Retinal pigment epithelial cell (primary cell): ENCODE results near the gene TTR.

Experiments used
- DNase-seq: peaks from one replicate; pipeline ENCODE4 v3.0.0-alpha.2; 2010; ENCODE audit warnings: low read depth
- H3K4me3 ChIP-seq: 2 replicates; pipeline ENCODE4 v1.5.1; 2011; ENCODE audit warnings: mild to moderate bottlenecking, low read length, control low read depth, moderate library complexity
- TF ChIP-seq, protein P1 (sequence below): conservative IDR thresholded peaks from 2 replicates; pipeline ENCODE4 v1.5.1; 2011; ENCODE audit warnings: low read depth, low read length, control low read depth, inconsistent platforms

Gene TTR

DNA sequence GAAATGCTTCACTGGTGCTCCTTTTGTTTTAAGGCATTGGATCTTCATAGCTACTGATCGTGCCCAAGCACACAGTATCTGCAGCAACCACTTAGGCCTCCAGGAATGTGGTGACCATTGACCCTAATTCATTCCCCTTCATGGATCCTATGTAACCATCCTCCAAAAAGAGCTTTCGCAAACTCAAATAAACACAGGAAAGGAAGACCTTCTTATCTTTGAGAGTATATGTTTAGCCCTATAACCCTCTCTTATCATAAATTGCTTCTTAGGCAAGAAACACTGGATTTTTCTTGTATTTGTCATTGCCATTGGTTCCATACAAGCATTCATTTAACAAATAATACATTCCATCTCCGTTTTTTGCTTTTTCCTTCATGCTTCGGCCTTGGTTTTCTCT lies 4.1 kb upstream of the TTR start:
- DNase-seq = no peak

DNA sequence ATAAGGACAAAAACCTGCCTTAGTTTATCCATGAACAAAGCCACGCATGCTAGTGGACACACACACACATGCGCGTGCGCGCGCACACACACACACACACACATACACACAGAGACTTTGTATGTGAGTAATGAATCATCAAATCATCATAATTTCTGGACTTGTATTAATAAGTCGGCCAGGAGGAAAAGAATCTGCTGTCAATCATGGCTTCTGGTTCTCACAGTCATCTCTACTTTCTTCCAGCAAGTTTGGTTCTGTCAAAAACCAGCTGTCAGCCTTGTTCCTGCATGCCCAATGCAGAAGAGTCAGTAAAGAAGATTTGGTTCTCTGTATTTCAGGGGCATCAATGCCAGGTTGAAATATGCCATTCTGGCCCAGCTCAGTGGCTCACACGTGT lies 1.1 kb upstream of the TTR start:
- no peak overlapping the region for H3K4me3 ChIP-seq
- DNase-seq = no peak
- TF ChIP-seq, protein P1, sequence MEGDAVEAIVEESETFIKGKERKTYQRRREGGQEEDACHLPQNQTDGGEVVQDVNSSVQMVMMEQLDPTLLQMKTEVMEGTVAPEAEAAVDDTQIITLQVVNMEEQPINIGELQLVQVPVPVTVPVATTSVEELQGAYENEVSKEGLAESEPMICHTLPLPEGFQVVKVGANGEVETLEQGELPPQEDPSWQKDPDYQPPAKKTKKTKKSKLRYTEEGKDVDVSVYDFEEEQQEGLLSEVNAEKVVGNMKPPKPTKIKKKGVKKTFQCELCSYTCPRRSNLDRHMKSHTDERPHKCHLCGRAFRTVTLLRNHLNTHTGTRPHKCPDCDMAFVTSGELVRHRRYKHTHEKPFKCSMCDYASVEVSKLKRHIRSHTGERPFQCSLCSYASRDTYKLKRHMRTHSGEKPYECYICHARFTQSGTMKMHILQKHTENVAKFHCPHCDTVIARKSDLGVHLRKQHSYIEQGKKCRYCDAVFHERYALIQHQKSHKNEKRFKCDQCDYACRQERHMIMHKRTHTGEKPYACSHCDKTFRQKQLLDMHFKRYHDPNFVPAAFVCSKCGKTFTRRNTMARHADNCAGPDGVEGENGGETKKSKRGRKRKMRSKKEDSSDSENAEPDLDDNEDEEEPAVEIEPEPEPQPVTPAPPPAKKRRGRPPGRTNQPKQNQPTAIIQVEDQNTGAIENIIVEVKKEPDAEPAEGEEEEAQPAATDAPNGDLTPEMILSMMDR = no peak

More for the DNA sequence above, 4.1 kb upstream of the TTR start:
- no peak overlapping the region for H3K4me3 ChIP-seq
- TF ChIP-seq, protein P1 = no peak

GRCh38 chr18:31591113-31591512 lies 564 bp upstream of the TTR start:
- no peak for DNase-seq
- TF ChIP-seq, protein P1 = no peak
- H3K4me3 ChIP-seq = no peak overlapping the region

DNA sequence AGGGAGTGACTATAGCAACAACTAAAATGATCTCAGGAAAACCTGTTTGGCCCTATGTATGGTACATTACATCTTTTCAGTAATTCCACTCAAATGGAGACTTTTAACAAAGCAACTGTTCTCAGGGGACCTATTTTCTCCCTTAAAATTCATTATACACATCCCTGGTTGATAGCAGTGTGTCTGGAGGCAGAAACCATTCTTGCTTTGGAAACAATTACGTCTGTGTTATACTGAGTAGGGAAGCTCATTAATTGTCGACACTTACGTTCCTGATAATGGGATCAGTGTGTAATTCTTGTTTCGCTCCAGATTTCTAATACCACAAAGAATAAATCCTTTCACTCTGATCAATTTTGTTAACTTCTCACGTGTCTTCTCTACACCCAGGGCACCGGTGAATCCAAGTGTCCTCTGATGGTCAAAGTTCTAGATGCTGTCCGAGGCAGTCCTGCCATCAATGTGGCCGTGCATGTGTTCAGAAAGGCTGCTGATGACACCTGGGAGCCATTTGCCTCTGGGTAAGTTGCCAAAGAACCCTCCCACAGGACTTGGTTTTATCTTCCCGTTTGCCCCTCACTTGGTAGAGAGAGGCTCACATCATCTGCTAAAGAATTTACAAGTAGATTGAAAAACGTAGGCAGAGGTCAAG lies 955 bp downstream of the TTR start:
- TF ChIP-seq, protein P1 = no peak
- no peak overlapping the region for H3K4me3 ChIP-seq
- no peak for DNase-seq

- TF ChIP-seq, protein P1 = no peak
- no peak for DNase-seq
Observed at GRCh38 chr18:31595121-31595771, 3.6 kb downstream of the TTR start.

GRCh38 chr18:31596081-31596872 lies 4.6 kb downstream of the TTR start:
- TF ChIP-seq, protein P1 = no peak
- no peak for DNase-seq
- H3K4me3 ChIP-seq = no peak overlapping the region

More at GRCh38 chr18:31595121-31595771, 3.6 kb downstream of the TTR start:
- no peak overlapping the region for H3K4me3 ChIP-seq
